Left hindlimb (tissue), 1 donor: ENCODE results near the gene RET.
A peak's percentile ranks its signal among the peaks of the same experiment; 100 is the strongest.

Source experiments
- DNase-seq: peaks from one replicate; pipeline ENCODE4 v3.0.0-alpha.2; 2018

Gene RET

GRCh38 chr10:43044961-43045621, 31.8 kb upstream of the RET start:
- DNase-seq: no peak

GRCh38 chr10:43045631-43046287, 31.1 kb upstream of the RET start:
- DNase-seq: no peak

GRCh38 chr10:43046288-43046991, 30.4 kb upstream of the RET start:
- DNase-seq: no peak

- DNase-seq: peak; percentile 6
Measured at GRCh38 chr10:43047288-43047970, 29.4 kb upstream of the RET start.

- DNase-seq: peak; percentile 16
Measured at GRCh38 chr10:43048301-43049051, 28.4 kb upstream of the RET start.

GRCh38 chr10:43049081-43049551, 27.8 kb upstream of the RET start:
- peak; percentile 17 for DNase-seq

GRCh38 chr10:43050011-43050410, 26.9 kb upstream of the RET start:
- DNase-seq: no peak

GRCh38 chr10:43053825-43054224, 23.0 kb upstream of the RET start:
- no peak for DNase-seq

- DNase-seq: no peak
Measured at GRCh38 chr10:43054593-43054992, 22.3 kb upstream of the RET start.

GRCh38 chr10:43055217-43055616, 21.7 kb upstream of the RET start:
- peak; percentile 6 for DNase-seq

- peak; percentile 20 for DNase-seq
Measured at GRCh38 chr10:43055991-43056567, 20.8 kb upstream of the RET start.

GRCh38 chr10:43056568-43057011, 20.3 kb upstream of the RET start:
- peak; percentile 6 for DNase-seq

- peak; percentile 16 for DNase-seq
Measured at GRCh38 chr10:43057231-43057711, 19.6 kb upstream of the RET start.

GRCh38 chr10:43057831-43058340, 19.0 kb upstream of the RET start:
- peak; percentile 19 for DNase-seq

GRCh38 chr10:43058716-43059335, 18.0 kb upstream of the RET start:
- DNase-seq: peak; percentile 4

GRCh38 chr10:43059336-43059720, 17.5 kb upstream of the RET start:
- DNase-seq: no peak

- no peak for DNase-seq
Measured at GRCh38 chr10:43059828-43060227, 17.0 kb upstream of the RET start.

GRCh38 chr10:43060291-43060690, 16.6 kb upstream of the RET start:
- DNase-seq: no peak

GRCh38 chr10:43061331-43061730, 15.5 kb upstream of the RET start:
- no peak for DNase-seq

- DNase-seq: no peak
Measured at GRCh38 chr10:43061760-43062159, 15.1 kb upstream of the RET start.
